Head of caudate nucleus (tissue), 42 donors: ENCODE results near the gene CDC42EP5.
"Not testable (repeated sequence)": the region's sequence is repeated elsewhere in the genome, so short reads cannot be mapped to it uniquely, and the experiment has no call there.

Source experiments
- DNase-seq, 42 donors: peaks; one replicate each; pipeline versions ENCODE4 v3.0.0 to v3.0.0-alpha.2; 2020 to 2021; ENCODE audit warnings: mixed read lengths in 7 of 42
- intact Hi-C: fragments of 100-400 bp; cut with DNase I; formaldehyde crosslinking; loops from one replicate; pipeline ENCODE4 v1.15.0; 2022

Gene CDC42EP5

GRCh38 chr19:54493967-54494585, 21.0 kb upstream of the CDC42EP5 start:
- no peak for DNase-seq
- intact Hi-C loops, result no loop called here

- DNase-seq, result not testable (repeated sequence)
These were observed 20.0 kb upstream of the CDC42EP5 start for GRCh38 chr19:54493056-54493455.

GRCh38 chr19:54492568-54492967, 19.5 kb upstream of the CDC42EP5 start:
- intact Hi-C loops, result no loop called here
- DNase-seq, result no peak

More at GRCh38 chr19:54493056-54493455, 20.0 kb upstream of the CDC42EP5 start:
- intact Hi-C loops, result not testable (repeated sequence)

GRCh38 chr19:54489766-54490165, 16.7 kb upstream of the CDC42EP5 start:
- no peak for DNase-seq
- intact Hi-C loops, result no loop called here

- intact Hi-C loops, result no loop called here
These were observed 16.2 kb upstream of the CDC42EP5 start for GRCh38 chr19:54489341-54489740.

GRCh38 chr19:54485851-54486250, 12.8 kb upstream of the CDC42EP5 start:
- DNase-seq, result no peak
- intact Hi-C loops, result no loop called here

More at GRCh38 chr19:54489341-54489740, 16.2 kb upstream of the CDC42EP5 start:
- no peak for DNase-seq

- no peak for DNase-seq
- intact Hi-C loops, result no loop called here
These were observed 11.4 kb upstream of the CDC42EP5 start for GRCh38 chr19:54484451-54484850.

- intact Hi-C loops, result no loop called here
- DNase-seq, result no peak
These were observed 9.8 kb upstream of the CDC42EP5 start for GRCh38 chr19:54482889-54483288.

GRCh38 chr19:54481326-54481930, 8.3 kb upstream of the CDC42EP5 start:
- intact Hi-C loops, result no loop called here
- DNase-seq, result peak in 30 of 42 donors; percentile 19 to 72 (median 50)

- no peak for DNase-seq
- intact Hi-C loops, result no loop called here
These were observed 7.0 kb upstream of the CDC42EP5 start for GRCh38 chr19:54480051-54480450.

GRCh38 chr19:54478677-54479266, 5.7 kb upstream of the CDC42EP5 start:
- DNase-seq, result peak in 13 of 42 donors; percentile 16 to 66 (median 34)
- intact Hi-C loops, result loop anchor here (10.0 kb wide), 1 partner anchor 196 kb away; no protein-coding TSS in a partner anchor

GRCh38 chr19:54477650-54478049, 4.6 kb upstream of the CDC42EP5 start:
- no peak for DNase-seq
- intact Hi-C loops, result loop anchor here (10.0 kb wide), 1 partner anchor 197 kb away; no protein-coding TSS in a partner anchor

GRCh38 chr19:54475706-54476105, 2.6 kb upstream of the CDC42EP5 start:
- DNase-seq, result no peak
- intact Hi-C loops, result loop anchor here (10.0 kb wide), 1 partner anchor 199 kb away; no protein-coding TSS in a partner anchor

- intact Hi-C loops, result loop anchor here (10.0 kb wide), 1 partner anchor 201 kb away; no protein-coding TSS in a partner anchor
- DNase-seq, result peak in 1 of 42 donors; percentile 20
These were observed 836 bp upstream of the CDC42EP5 start for GRCh38 chr19:54473892-54474372.

- peak; percentile 25 to 84 (median 60) for DNase-seq
- intact Hi-C loops, result loop anchor here (10.0 kb wide), 1 partner anchor 204 kb away; no protein-coding TSS in a partner anchor
These were observed 1.9 kb downstream of the CDC42EP5 start for GRCh38 chr19:54470991-54471782.

- peak in 1 of 42 donors; percentile 21 for DNase-seq
- intact Hi-C loops, result loop anchor here (10.0 kb wide), 1 partner anchor 204 kb away; no protein-coding TSS in a partner anchor
These were observed 2.7 kb downstream of the CDC42EP5 start for GRCh38 chr19:54470276-54470887.

GRCh38 chr19:54469496-54469934, 3.6 kb downstream of the CDC42EP5 start:
- intact Hi-C loops, result no loop called here
- peak in 1 of 42 donors; percentile 18 for DNase-seq

GRCh38 chr19:54466110-54466480, 7.0 kb downstream of the CDC42EP5 start:
- peak in 2 of 42 donors; percentile 1 to 9 for DNase-seq
- intact Hi-C loops, result not testable (repeated sequence)
